OCI-LY7 (cell line): ENCODE data around the gene ARHGAP33. TPM values are rescaled to one million over a fixed set of nuclear protein-coding genes. Genes with fewer than 3 reads are reported as not detected.

Source experiments
- BruUV-seq: library from RNA; stranded (reverse); fragments of 400-500 nt; replicated peaks from 2 replicates; lab custom pipeline; 2021; lab: Mats Ljungman, UMichigan
- CTCF ChIA-PET: fragments of 300-600 bp; sonication (Branson Sonifier 250); formaldehyde crosslinking; loops from one replicate; lab custom pipeline; 2022; ENCODE audit warnings: antibody characterized with exemption; ENCODE audit not compliant: unreplicated experiment; lab: Charles Lee
- POLR2A ChIA-PET: fragments of 300-600 bp; sonication (Branson Sonifier 250); formaldehyde crosslinking; loops from one replicate; lab custom pipeline; 2022; ENCODE audit warnings: antibody characterized with exemption; lab: Charles Lee
- DNase-seq: peaks from one replicate; pipeline ENCODE4 v3.0.0-alpha.2; 2015; ENCODE audit warnings: low spot score
- H2AFZ ChIP-seq: fragments of 200-600 bp; sonication (generic), shearing (Covaris generic); 2 replicates; pipeline ENCODE4 v1.6.1; 2014; ENCODE audit warnings: mild to moderate bottlenecking, antibody characterized with exemption, low read length, moderate library complexity
- H3K27ac ChIP-seq: fragments of 200-600 bp; sonication (generic); 2 replicates; pipeline ENCODE4 v1.5.1; 2014; ENCODE audit warnings: mixed run types, low read depth, mild to moderate bottlenecking, moderate library complexity, low read length, inconsistent platforms; ENCODE audit not compliant: poor library complexity, severe bottlenecking
- H3K36me3 ChIP-seq: fragments of 200-600 bp; sonication (generic); 2 replicates; pipeline ENCODE4 v1.6.1; 2014; ENCODE audit warnings: mild to moderate bottlenecking, antibody characterized with exemption, low read length, moderate library complexity, mixed read lengths; ENCODE audit not compliant: insufficient read depth
- H3K4me1 ChIP-seq: fragments of 200-600 bp; sonication (generic); 2 replicates; pipeline ENCODE4 v1.5.1; 2014; ENCODE audit warnings: mild to moderate bottlenecking, low read length; ENCODE audit not compliant: insufficient read depth, poor library complexity, severe bottlenecking
- H3K4me2 ChIP-seq: fragments of 200-600 bp; sonication (generic); 2 replicates; pipeline ENCODE4 v1.6.1; 2014; ENCODE audit warnings: mild to moderate bottlenecking, low read length
- H3K4me3 ChIP-seq: fragments of 200-600 bp; sonication (generic); 2 replicates; pipeline ENCODE4 v1.5.1; 2014; ENCODE audit warnings: mild to moderate bottlenecking, low read depth, low read length; ENCODE audit not compliant: poor library complexity, severe bottlenecking
- H3K79me2 ChIP-seq: fragments of 200-600 bp; sonication (generic); 2 replicates; pipeline ENCODE4 v1.6.1; 2016; ENCODE audit warnings: low read depth, mild to moderate bottlenecking, low read length, moderate library complexity, mixed read lengths; ENCODE audit not compliant: insufficient read depth
- H3K9me2 ChIP-seq: fragments of 200-600 bp; sonication (generic); 2 replicates; pipeline ENCODE4 v1.6.1; 2016; ENCODE audit warnings: mild to moderate bottlenecking, low read length, mixed read lengths; ENCODE audit not compliant: insufficient read depth
- H3K9me3 ChIP-seq: fragments of 200-600 bp; sonication (generic); 2 replicates; pipeline ENCODE4 v1.6.1; 2014; ENCODE audit warnings: mild to moderate bottlenecking, mixed run types, low read length, mixed read lengths
- H4K20me1 ChIP-seq: fragments of 200-600 bp; sonication (generic); 2 replicates; pipeline ENCODE4 v1.6.1; 2014; ENCODE audit warnings: mild to moderate bottlenecking, antibody characterized with exemption, low read length, moderate library complexity, mixed read lengths; ENCODE audit not compliant: insufficient read depth
- EZH2phosphoT487 ChIP-seq: fragments of 200-600 bp; sonication (generic); IDR thresholded peaks from 2 replicates; pipeline ENCODE4 v1.6.1; 2018; ENCODE audit warnings: low read depth, borderline replicate concordance, mild to moderate bottlenecking, mixed run types, antibody characterized with exemption, low read length, moderate library complexity, mixed read lengths
- intact Hi-C: fragments of 100-400 bp; cut with micrococcal nuclease; formaldehyde crosslinking; loops from one replicate; pipeline ENCODE4 v1.10.0; 2022; ENCODE audit not compliant: unreplicated experiment
- total RNA-seq, 2 experiments: library from RNA; depleted of rRNA in 1 of 2; stranded (reverse); fragments of >200 nt in 1 of 2; shearing (Covaris generic) in 1 of 2; gene quantifications; 2 replicates each; pipeline ENCODE4 v1.2.3, GENCODE V29; 2014 to 2022
- TF ChIP-seq, protein P1 (sequence below): fragments of 200-600 bp; sonication (generic); conservative IDR thresholded peaks from 2 replicates; pipeline ENCODE4 v1.5.1; 2014; ENCODE audit warnings: mild to moderate bottlenecking, antibody characterized with exemption, low read length, moderate library complexity, mixed read lengths

The ARHGAP33 gene
- total RNA-seq, 2 experiments from 2014 or later, result 15.1 to 94.6 TPM

DNA sequence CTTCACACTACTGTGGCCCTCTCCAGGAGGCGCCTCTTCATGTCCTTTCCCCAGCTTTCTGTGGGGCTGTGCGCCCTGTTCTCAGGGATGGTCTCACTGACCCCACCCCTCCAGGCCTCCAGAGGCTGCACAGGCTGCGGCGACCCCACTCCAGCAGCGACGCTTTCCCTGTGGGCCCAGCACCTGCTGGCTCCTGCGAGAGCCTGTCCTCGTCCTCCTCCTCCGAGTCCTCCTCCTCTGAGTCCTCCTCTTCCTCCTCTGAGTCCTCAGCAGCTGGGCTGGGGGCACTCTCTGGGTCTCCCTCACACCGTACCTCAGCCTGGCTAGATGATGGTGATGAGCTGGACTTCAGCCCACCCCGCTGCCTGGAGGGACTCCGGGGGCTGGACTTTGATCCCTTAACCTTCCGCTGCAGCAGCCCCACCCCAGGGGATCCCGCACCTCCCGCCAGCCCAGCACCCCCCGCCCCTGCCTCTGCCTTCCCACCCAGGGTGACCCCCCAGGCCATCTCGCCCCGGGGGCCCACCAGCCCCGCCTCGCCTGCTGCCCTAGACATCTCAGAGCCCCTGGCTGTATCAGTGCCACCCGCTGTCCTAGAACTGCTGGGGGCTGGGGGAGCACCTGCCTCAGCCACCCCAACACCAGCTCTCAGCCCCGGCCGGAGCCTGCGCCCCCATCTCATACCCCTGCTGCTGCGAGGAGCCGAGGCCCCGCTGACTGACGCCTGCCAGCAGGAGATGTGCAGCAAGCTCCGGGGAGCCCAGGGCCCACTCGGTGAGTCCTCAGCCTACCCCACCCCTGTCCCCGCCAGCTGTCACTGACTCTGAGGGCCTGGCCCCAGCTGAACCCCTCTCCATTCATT is 11.2 kb downstream of the ARHGAP33 start:
- H3K4me1 ChIP-seq, result no peaks in the 10 kb centered on the region
- intact Hi-C loops, result no loop called here
- no peaks in the 10 kb centered on the region for H4K20me1 ChIP-seq
- H3K79me2 ChIP-seq, result no peaks in the 10 kb centered on the region
- peaks cover under 1% of the 10 kb centered on the region; the same call in 1 of the 2 replicates for H3K36me3 ChIP-seq
- TF ChIP-seq EZH2phosphoT487, result no peak
- TF ChIP-seq, protein P1, sequence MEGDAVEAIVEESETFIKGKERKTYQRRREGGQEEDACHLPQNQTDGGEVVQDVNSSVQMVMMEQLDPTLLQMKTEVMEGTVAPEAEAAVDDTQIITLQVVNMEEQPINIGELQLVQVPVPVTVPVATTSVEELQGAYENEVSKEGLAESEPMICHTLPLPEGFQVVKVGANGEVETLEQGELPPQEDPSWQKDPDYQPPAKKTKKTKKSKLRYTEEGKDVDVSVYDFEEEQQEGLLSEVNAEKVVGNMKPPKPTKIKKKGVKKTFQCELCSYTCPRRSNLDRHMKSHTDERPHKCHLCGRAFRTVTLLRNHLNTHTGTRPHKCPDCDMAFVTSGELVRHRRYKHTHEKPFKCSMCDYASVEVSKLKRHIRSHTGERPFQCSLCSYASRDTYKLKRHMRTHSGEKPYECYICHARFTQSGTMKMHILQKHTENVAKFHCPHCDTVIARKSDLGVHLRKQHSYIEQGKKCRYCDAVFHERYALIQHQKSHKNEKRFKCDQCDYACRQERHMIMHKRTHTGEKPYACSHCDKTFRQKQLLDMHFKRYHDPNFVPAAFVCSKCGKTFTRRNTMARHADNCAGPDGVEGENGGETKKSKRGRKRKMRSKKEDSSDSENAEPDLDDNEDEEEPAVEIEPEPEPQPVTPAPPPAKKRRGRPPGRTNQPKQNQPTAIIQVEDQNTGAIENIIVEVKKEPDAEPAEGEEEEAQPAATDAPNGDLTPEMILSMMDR, result no peak
- H3K9me2 ChIP-seq, result no peaks in the 10 kb centered on the region
- no peak overlapping the region for H3K4me2 ChIP-seq
- no peak overlapping the region for H3K27ac ChIP-seq
- H3K4me3 ChIP-seq, result no peak overlapping the region
- no peak overlapping the region for H2AFZ ChIP-seq
- no TSS peak for BruUV-seq
- DNase-seq, result no peak
- ChIA-PET CTCF (no interaction called here), POLR2A (no interaction called here)
- no peaks in the 10 kb centered on the region for H3K9me3 ChIP-seq

DNA sequence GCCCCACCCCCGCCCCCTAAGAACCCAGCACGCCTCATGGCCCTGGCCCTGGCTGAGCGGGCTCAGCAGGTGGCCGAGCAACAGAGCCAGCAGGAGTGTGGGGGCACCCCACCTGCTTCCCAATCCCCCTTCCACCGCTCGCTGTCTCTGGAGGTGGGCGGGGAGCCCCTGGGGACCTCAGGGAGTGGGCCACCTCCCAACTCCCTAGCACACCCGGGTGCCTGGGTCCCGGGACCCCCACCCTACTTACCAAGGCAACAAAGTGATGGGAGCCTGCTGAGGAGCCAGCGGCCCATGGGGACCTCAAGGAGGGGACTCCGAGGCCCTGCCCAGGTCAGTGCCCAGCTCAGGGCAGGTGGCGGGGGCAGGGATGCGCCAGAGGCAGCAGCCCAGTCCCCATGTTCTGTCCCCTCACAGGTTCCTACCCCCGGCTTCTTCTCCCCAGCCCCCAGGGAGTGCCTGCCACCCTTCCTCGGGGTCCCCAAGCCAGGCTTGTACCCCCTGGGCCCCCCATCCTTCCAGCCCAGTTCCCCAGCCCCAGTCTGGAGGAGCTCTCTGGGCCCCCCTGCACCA is 11.9 kb downstream of the ARHGAP33 start:
- intact Hi-C loops, result no loop called here
- Histone ChIP-seq H3K9me2 (no peaks in the 10 kb centered on the region), H3K79me2 (no peaks in the 10 kb centered on the region), H3K36me3 (no peaks in the 10 kb centered on the region), H3K4me2 (no peak overlapping the region), H3K27ac (no peak overlapping the region), H4K20me1 (no peaks in the 10 kb centered on the region), H2AFZ (no peak overlapping the region), H3K4me1 (no peaks in the 10 kb centered on the region), H3K9me3 (no peaks in the 10 kb centered on the region), H3K4me3 (no peak overlapping the region)
- BruUV-seq, result no TSS peak
- TF ChIP-seq EZH2phosphoT487, result no peak
- TF ChIP-seq, protein P1, result no peak
- DNase-seq, result no peak
- POLR2A ChIA-PET, result no interaction called here
- CTCF ChIA-PET, result no interaction called here
